ENCODE results near the gene SPPL2B.
"Not testable (repeated sequence)": the region's sequence is repeated elsewhere in the genome, so short reads cannot be mapped to it uniquely, and the experiment has no call there.

Gene SPPL2B

DNA sequence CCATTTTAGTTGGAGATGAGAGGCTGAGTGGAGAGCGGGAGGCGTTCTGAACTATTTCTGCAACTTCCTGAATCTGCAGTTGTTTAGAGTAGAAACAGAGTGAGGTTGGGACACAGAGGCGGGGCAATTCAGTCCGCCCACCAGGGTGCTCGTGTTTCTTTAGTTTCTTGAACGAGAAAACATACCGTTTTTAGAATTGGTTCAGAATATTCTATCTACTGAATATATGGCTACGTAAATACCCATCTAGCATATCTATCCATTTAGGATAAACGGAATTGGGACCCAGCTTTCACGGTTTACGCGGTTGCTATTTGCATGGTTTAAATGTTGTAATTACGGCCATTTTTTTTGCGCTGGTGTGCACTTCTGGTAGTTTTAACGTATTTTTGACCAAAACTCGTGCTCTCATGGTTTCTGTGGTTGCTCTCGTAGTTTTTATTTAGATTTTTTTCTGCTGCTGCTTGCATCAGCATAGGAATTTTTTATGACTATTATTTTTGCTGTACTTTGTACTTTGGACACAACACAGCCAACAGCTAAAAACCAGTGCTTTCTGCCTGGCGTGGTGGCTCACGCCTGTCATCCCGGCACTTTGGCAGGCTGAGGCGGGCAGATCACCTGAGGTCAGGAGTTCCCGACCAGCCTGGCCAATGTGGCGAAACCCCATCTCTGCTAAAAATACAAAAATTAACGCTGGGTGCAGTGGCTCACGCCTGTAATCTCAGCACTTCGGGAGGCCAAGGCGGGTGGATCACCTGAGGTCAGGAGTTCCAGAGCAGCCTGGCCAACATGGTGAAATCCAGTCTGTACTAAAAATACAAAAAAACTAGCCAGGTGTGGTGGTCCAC is 66.2 kb downstream of the SPPL2B start:
- DNase-seq (ENCODE audit: low read depth), result no peak
- H3K4me3 ChIP-seq (ENCODE audit: low read depth, low read length), result no peak overlapping the region

DNA sequence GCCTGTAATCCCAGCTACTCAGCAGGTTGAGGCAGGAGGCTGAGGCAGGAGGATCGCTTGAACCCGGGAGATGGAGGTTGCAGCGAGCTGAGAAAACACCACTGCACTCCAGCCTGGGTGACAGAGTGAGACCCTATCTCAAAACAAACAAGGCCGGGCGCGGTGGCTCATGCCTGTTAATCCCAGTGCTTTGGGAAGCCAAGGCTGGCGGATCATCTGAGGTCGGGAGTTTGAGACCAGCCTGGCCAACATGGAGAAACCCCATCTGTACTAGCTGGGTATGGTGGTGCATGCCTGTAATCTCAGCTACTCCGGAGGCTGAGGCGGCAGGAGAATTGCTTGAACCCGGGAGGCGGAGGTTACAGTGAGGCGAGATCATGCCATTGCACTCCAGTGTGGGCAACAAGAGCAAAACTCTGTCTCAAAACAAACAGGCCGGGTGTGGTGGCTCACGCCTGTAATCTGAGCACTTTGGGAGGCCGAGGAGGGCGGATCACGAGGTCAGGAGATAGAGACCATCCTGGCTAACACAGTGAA is 66.9 kb downstream of the SPPL2B start:
- not testable (repeated sequence) for H3K4me3 ChIP-seq (ENCODE audit: low read depth, low read length); DNase-seq (ENCODE audit: low read depth)

DNA sequence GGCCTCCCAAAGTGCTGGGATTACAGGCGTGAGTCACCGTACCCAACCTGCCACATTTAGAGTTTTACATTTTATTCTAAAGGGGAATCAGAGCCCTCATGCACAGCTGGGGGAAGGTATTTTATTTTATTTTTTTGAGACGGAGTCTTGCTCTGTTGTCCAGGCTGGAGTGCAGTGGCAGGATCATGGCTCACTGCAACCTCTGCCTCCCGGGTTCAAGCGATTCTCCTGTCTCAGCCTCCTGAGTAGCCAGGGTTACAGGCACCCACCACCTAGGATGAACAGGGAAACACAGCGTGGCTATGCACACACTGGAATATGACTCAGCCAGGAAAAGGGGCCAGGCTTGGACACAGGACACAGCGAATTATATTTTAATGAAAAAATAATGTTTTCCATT is 68.7 kb downstream of the SPPL2B start:
- not testable (repeated sequence) for H3K4me3 ChIP-seq (ENCODE audit: low read depth, low read length); DNase-seq (ENCODE audit: low read depth)

DNA sequence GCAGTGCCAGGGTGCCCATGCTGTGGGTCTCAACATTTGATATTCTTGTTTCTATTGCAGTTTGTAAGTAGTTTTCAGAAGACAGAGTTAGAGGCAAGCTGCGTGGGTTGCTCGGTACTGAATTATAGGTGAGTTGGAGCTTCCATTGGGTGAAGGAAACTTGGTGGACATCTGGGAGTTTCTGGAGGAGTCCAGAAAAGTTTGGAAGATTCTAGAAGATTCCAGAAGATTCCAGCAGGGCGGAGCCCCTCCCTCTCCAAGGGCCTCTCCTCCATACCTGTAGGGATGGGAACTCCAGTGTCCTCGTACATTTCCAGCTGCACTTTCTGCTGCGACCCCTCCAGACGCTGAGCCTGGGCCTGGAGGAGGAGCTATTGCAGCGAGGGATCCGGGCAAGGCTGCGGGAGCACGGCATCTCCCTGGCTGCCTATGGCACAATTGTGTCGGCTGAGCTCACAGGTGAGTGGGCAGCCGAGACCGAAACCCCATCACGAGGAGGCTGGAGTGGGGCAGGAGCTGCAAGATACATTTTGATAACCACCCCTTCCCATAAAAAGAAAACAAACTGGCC is 70.3 kb downstream of the SPPL2B start:
- no peak for DNase-seq (ENCODE audit: low read depth)
- no peak overlapping the region for H3K4me3 ChIP-seq (ENCODE audit: low read depth, low read length)

DNA sequence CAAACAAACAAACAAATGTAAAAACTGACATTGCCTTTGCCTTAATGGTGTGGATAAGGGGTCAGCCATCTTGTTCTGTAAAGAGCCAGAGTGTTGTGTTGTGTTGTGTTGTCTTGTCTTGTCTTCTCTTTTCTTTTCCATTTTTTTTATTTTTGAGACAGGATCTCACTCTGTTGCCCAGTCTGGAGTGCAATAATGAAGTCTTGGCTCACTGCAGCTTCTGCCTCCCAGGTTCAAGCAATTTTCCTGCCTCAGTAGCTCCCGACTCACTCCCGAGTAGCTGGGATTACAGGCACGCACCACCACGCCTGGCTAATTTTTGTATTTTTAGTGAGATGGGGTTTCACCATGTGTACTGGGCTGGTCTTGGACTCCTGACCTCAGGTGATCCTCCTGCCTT is 71.1 kb downstream of the SPPL2B start:
- DNase-seq (ENCODE audit: low read depth), result no peak
- H3K4me3 ChIP-seq (ENCODE audit: low read depth, low read length), result no peak overlapping the region
